ENCODE measurements around the gene PITPNC1.

DNA sequence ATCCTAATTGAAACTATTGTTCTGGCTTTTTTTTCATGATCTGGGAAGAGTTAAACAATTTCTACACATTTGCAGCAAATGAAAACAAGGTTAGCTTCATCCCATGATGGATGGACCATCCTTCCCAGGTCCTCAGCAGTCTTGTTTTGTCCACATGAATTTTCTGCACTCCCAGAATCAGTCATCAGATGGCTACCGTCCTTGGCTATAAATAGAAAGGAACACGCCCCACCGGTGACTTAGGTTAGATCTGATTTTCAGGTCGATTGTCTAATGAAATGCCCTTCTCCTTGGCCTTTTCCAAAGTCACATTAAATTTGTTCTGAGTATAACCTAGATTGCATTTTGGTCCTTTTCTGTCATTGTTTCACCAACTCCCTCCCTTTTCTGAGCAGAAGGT lies 299.2 kb downstream of the PITPNC1 start:
- TF ChIP-seq, protein P1, sequence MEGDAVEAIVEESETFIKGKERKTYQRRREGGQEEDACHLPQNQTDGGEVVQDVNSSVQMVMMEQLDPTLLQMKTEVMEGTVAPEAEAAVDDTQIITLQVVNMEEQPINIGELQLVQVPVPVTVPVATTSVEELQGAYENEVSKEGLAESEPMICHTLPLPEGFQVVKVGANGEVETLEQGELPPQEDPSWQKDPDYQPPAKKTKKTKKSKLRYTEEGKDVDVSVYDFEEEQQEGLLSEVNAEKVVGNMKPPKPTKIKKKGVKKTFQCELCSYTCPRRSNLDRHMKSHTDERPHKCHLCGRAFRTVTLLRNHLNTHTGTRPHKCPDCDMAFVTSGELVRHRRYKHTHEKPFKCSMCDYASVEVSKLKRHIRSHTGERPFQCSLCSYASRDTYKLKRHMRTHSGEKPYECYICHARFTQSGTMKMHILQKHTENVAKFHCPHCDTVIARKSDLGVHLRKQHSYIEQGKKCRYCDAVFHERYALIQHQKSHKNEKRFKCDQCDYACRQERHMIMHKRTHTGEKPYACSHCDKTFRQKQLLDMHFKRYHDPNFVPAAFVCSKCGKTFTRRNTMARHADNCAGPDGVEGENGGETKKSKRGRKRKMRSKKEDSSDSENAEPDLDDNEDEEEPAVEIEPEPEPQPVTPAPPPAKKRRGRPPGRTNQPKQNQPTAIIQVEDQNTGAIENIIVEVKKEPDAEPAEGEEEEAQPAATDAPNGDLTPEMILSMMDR (IDR thresholded peaks at IDR 0.05) = no peak
- TF ChIP-seq POLR2A (IDR thresholded peaks at IDR 0.05) = no peak

Measured in adrenal gland (tissue), 5 donors.